NCI-H128 (cell line): ENCODE data around the gene CCT5.
A peak's percentile ranks its signal among the peaks of the same experiment; 100 is the strongest.
"Not testable (repeated sequence)": the region's sequence is repeated elsewhere in the genome, so short reads cannot be mapped to it uniquely, and the experiment has no call there.

Source experiments
- DNase-seq: peaks from one replicate; lab custom pipeline; 2025; ENCODE audit not compliant: unreplicated experiment; lab: John Stamatoyannopoulos, UW

The CCT5 gene

DNA sequence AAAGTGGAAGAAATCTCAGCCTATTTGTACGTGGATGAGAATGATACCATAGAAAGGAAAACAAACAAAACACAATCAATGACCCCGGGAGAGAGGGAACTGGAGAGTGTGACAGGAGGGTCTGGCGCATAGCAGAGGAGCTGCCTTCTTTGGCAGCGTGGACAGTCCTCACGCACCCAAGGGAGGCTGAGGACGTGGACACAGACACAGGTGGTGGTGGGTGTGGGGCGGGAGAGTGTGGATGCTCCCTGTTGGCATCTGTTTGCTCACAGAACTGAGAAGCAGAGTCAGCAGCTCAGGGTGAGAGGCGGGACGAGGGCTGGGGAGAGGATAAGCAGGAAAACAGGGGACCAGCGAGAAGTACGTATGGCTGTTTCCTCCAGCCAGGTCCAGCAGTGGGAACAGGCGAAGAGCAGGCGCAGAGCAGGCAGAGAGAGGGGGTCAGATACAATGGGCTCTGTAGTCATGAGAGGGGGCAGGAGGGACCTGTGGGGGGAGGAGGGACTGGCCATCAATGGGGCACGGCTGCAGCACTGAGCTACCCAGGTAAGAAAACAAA is 47.6 kb downstream of the CCT5 start:
- DNase-seq: no peak

DNA sequence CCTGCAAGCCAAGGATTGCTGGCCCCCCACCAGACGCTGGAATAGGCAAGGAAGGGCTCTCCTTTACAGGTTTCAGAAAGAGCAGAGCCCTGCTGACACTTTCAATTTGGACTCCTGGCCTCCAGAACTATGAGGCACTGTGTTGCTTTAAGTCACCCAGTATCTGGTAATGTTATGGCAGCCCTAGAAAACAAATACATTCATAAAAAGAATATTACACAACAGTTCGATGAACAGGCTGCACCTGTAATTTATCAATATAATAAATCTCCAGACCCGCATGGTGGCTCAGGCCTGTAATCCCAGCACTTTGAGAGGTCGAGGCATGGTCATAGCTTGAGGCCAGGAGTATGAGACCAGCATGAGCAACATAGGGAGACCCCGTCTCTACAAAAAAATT is 50.2 kb downstream of the CCT5 start:
- no peak for DNase-seq

DNA sequence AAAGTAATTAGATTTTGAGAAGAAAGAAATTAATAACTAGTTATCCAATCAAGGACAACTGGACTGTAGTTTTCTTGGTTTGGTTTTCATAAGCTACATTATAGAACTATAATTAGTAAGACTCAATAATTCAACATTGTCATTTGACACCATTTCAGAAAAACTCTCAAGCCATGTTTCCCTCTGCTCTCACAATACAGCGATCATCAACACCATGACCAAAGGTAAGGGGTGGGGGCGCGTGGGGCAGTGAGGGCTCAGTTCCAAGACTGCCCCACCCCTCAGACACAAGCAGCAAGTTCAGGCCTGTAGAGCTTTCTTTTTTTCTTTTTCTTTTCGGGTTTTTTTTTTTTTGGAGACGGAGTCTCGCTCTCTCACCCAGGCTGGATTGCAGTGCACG is 51.2 kb downstream of the CCT5 start:
- no peak for DNase-seq

DNA sequence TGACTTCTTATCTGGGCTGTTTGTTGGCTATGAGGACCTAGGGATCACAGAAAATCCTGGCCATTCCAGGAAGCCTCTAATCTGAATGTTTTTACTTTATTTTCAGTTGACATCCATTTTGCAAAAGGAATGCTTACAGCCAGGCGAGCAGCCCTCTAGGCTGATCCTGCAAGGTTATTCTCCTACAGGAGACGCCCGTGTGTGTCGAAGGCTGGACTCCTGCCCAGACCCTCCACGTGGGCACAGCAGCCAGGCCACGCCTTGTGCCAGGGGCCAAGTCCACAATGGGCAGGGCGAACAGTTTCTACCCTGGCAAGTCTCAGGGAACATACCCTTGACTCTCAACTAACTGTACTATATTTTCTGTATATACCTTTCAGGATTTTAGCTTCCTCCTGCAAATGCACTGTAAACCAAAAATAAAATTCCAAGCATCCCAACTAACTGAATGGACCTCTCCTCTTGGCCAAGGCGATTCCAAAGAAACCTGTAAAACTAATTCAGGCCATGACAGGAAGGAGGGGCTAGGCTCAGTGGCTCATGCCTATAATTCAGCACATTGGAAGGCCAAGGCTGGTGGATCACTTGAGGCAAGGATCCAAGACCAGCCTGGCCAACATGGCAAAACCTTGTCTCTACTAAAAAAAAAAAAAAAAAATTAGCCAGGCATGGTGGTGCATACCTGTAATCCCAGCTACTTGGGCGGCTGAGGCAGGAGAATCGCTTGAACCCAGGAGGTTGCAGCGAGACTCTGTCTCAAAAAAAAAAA is 51.9 kb downstream of the CCT5 start:
- no peak for DNase-seq

DNA sequence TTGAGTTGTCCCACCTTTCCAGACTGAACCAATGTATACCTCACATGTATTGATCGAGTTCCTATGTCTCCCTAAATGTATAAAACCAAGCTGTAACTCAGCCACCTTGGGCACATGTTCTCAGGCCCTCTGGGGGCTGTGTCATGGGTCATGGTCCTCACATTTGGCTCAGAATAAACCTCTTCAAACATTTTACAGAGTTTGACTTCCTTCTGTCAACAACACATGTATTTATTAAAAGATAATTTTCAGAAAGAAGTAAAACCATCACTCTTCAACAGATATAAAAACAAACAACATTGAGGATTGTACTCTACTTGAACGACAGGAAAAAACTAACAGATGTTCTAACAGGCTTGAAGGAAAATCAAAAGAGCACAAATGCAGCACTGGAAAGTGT is 53.1 kb downstream of the CCT5 start:
- no peak for DNase-seq

DNA sequence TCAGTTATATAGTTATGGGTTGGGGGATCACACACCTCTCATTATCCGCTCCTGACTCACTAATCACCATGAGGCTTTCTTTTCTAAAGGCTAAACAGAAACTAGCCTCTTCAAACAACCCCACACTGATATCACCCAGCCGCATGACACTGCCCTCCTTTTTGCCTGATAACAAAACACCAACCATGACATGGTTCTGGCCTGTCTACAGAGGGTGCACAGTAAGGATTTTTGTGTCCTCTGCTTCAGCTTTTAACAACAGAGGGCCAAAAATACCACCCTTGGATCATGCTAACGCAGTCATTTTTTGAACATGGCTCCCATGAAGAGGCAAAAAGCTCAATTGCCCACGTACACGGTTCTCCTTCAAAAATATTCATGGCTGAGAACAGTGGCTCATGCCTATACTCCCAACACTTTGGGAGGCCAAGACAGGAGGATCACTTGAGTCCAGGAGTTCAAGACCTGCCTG is 53.7 kb downstream of the CCT5 start:
- no peak for DNase-seq

DNA sequence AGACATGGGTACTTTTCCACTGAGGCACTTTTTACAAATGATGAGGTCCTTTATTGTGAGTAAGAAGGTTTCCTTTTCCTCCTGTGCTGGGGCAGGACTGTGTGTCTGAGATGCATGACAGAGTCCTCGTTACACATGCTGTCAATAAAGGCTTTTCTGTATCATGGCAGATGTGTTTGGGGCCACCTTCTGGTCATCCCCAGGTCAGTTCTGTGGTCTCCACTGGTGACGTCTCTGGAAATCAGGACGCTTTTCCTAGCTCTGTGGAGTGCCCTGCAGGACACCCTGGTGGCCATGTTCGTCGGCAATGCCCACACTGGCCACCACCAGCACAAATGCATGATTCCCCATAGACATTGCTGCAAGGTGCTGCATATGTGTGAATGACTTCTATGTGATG is 54.9 kb downstream of the CCT5 start:
- DNase-seq: no peak

DNA sequence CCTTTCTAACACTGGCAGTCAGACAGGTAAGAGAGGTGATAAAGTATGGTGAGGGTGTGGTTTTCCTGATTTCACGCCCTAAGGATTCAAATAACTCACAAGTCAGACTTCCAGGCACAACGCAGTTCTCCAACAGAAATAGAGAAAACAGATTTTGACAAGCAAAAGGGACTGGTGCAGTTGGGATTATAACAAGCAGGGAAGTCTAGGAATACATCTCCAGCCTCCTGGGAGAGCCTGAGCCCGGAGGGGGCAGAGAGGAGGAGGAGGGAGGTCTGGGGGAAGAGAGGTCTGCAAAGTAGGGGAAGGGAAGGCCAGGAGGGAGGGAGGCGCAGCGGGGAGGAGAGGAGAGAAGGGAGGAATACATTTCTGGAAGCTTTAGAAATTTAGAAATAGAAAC is 56.0 kb downstream of the CCT5 start:
- DNase-seq: no peak

DNA sequence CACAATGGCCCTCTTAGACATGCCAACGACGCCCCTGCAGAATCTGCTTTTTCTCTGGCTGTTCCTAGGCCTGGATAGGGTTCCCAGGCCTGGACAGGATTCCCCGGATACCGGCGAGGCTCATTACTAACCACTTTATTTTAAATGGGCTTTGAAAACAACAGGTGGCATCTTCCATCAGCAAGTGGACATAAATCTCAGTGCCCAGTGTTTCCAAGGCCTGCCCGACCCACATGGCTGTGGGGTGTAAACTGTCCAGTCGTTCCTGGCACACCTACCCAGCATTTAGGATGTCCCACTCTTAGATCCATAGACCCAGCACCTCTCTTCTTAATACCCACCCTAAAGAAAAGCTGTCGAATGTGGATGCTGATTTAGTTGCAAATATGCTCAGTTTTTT is 56.7 kb downstream of the CCT5 start:
- DNase-seq: no peak

DNA sequence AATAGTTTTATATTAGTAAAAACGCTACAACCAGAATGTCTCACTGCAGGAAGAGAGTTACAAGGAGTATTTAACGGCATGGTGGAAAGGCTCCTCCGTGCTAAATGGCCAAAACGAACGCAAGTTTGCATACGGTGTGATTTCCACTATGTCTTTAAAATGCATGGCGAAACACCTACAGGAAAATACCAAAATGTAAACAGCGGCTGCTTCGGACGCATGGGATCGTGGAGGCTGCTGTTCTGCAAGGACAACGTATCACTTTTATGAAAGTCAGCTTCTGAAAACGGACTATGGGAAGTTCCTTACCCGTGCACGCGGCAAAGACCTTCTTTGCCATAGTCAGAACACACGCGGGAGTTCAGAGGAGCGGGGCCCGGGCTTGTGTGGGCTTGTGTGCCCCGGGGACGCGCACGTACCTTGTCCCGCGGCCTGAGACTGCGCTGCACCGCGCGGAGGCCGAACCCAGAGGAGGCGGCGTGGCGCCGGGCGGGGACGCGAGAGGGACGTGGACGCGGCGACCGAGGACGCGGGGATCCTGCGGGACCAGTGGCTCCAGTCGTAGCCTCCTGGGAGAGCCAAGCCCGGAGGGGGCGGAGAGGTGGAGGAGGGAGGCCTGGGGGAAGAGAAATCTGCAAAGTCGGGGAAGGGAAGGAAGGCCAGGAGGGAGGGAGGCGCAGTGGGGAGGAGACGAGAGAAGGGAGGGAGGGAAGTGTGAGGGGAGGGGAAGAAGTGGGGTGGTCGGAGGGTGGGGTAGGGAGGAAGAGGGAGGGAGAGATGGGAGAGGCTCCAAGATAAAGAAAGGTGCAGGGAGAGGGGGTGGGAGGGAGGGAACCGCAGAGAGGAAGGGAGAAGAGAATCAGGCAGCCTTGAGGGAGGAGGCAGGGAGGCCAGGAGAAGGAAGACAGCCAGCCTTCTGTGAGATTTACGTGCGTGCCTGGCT is 57.4 kb downstream of the CCT5 start, which contains the start of gene CMBL:
CMBL (minus strand) TSS at position 697 of the 943 bp plus-strand sequence. CDS start 17,140 bp downstream, outside the sequence.
- peak; percentile 38 for DNase-seq

DNA sequence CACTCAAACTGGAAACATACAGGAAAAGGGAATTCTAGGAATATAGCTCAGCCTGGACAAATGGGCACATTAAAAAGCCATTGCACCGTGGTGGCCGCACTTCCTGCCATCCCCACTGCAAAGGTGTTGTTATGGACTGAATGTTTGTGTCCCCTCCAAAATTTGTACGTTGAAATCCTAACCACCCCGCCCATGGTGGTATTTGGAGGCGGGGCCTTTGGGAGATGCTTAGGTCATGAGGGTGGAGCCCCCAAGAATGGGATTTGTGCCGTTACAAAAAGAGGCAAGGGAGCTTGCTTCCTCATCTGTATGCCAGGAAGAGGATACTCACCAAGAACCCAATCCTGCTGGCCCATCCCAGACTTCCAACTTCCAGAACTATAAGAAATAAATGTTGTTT is 58.8 kb downstream of the CCT5 start:
- no peak for DNase-seq

DNA sequence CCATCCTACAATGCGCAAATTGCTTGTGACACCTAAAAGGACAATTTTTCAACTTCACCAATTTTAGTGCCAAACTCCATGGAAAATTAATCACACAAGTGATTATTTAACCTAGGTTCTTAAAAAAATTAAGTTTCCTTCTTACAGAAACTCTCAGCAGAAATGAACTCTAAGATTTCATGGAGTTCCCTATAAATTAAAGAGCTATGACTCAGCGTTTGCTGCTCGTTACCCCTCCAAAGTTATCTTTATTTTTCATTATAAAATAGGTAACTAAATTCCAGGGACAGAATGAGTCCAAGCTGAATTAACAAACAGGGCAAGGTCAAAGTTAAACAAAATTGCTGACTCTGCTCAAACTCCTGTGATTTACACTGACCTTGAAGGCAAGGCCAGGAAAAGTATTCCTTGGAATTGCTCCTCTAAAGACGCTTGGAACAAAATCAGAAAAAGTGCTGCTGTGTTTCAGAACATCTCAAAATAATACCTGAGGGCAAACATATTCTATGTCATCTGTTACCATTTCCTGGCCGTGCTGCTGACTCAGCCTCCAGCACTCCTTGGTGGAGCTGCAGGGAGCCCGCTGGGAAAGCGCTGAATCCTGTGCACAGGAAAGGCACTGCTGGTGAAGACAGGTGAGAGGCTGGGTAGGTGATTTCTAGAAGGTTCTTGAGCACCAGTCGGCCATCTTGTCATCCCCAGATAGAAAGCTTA is 60.1 kb downstream of the CCT5 start:
- no peak for DNase-seq

DNA sequence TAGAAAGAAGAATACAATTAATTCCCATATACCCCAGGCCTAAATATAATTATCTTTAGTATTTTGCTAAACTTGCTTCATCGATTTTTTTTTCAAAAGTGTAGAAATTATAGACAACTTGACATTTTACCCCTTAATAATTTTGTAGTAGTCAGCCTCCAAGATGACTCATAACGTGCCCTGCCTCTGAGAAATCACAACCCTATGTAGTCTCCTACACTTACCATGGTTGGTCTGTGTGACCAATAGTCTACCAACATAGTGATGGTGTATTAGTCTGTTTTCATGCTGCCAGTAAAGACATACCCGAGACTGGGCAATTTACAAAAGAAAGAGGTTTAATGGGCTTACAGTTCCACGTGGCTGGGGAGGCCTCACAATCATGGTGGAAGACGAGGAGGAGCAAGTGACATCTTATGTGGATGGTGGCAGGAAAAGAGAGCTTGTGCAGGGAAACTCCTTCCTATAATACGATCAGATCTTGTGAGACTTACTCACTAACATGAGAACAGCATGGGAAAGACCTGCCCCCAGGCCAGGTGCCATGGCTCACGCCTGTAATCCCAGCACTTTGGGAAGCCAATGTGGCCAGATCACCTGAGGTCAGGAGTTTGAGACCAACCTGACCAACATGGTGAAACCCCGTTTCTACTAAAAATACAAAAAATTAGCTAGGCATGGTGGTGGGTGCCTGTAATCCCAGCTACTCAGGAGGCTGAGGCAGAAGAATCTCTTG is 60.9 kb downstream of the CCT5 start:
- DNase-seq: not testable (repeated sequence)

DNA sequence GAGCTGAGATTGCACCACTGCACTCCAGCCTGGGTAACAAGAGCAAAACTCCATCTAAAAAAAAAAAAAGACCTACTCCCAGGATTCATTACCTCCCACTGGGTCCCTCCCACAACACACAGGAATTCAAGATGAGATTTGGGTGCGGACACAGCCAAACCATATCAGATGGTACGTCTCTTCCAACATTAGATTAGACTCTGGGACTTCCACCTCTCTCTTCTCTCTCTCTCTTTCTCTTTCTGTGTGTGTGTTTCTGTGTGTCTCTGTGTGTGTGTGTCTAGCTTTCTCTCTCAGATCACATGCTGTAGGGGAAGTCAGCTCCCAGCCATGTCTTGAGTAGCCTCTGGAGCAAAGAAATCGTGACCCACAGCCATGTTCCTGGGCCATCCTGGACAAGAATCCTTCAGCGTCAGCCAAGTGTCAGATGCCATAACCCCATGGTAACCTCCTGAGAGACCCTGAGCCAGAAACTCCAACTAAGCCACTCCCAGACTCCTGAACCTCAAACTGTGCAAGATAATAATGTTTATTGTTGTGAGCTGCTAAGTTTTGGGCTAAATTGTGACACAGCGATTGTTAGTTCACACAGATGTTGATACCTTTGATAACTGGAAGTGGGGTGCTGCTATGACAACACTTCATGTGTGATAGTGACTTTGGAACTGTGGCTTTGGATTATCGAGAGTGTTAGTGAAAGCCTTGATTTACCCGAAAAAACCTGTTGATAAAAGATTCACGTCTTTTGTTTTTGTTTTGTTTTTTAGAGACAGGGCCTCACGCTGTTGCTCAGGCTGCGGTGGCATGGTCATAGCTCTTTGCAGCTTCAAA is 61.7 kb downstream of the CCT5 start:
- no peak for DNase-seq

DNA sequence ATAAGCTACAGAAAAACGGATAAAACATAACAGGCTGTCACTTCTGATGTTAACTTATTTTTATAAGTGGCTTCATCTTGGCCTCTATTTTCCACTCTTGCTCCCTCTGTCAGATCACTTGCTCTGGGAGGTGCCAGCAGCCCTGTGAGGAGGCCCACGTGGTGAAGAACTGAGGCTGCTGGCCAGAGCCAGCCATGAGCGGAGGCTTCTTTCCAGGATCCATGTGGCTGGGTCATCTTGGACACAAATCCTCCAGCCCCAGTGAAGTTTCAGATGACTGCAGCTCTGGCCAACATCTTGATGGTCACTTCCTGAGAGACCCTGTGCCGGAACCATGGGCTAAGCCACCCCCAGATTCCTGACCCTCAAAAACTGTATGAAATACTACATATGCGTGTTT is 65.1 kb downstream of the CCT5 start:
- no peak for DNase-seq
